T-helper 17 cell (primary cell): ENCODE results near the gene MAP1S. TPM values are rescaled to one million over a fixed set of nuclear protein-coding genes. Genes with fewer than 3 reads are reported as not detected.

Source experiments
- total RNA-seq, 4 donors: library from RNA in 2 of 4; stranded (reverse) in 2 of 4; gene quantifications; one replicate each; pipeline ENCODE4 v1.2.3 and lab custom pipeline; 2022 to 2026

MAP1S gene
- total RNA-seq, 2 donors from 2014 or later, result 34.6 to 36.0 TPM

Other genes with a start within 250 kb of the MAP1S start
- 1 to 10 TPM; 5.8 to 7.1 TPM for gene SLC27A1, start 249.0 kb upstream of the MAP1S start, total RNA-seq
- gene PGLS, start 207.8 kb upstream of the MAP1S start, total RNA-seq, result 10 to 100 TPM; 48.6 to 53.7 TPM
- gene COLGALT1, start 163.8 kb upstream of the MAP1S start, total RNA-seq, result 10 to 100 TPM; 42.1 to 42.4 TPM
- not detected for gene UNC13A, start 31.1 kb upstream of the MAP1S start, total RNA-seq
- 10 to 100 TPM; 69.2 to 71.9 TPM for gene FCHO1, start 32.0 kb downstream of the MAP1S start, total RNA-seq
- gene B3GNT3, start 75.7 kb downstream of the MAP1S start, total RNA-seq, result under 1 TPM; 0.52 to 0.94 TPM
- 1 to 10 TPM; 5.0 to 9.1 TPM for gene INSL3, start 102.0 kb downstream of the MAP1S start, total RNA-seq
- gene JAK3, start 128.5 kb downstream of the MAP1S start, total RNA-seq, result 100 to 1,000 TPM; 149 to 211 TPM
- gene RPL18A, start 140.4 kb downstream of the MAP1S start, total RNA-seq, result 1,000 to 10,000 TPM; 3,447 to 3,486 TPM
- gene SLC5A5, start 152.5 kb downstream of the MAP1S start, total RNA-seq, result 1 to 10 TPM; 1.3 to 2.0 TPM
- gene CCDC124, start 213.5 kb downstream of the MAP1S start, total RNA-seq, result 10 to 100 TPM; 21.8 to 27.0 TPM
- gene KCNN1, start 247.6 kb downstream of the MAP1S start, total RNA-seq, result not detected